SK-N-SH (cell line): ENCODE results near the gene NECTIN1.

Source experiments
- ELF1 ChIP-seq: IDR thresholded peaks from 2 replicates; pipeline ENCODE4 v1.4.0; 2012
- EP300 ChIP-seq, 2 experiments: IDR thresholded peaks; 2 replicates each; pipeline versions ENCODE4 v1.4.0 to v1.6.1; 2012; ENCODE audit warnings: borderline replicate concordance in 1 of 2, low read depth in 1 of 2, low read length in 1 of 2
- GATA2 ChIP-seq: sonication (generic); formaldehyde crosslinking; IDR thresholded peaks from 2 replicates; pipeline ENCODE4 v1.5.0; 2020; ENCODE audit warnings: mild to moderate bottlenecking, missing genetic modification reagents
- NFIC ChIP-seq: IDR thresholded peaks from 2 replicates; pipeline ENCODE4 v1.4.0; 2012; ENCODE audit warnings: borderline replicate concordance
- POLR2AphosphoS5 ChIP-seq: IDR thresholded peaks from 2 replicates; pipeline ENCODE4 v1.6.1; 2012; ENCODE audit warnings: low read depth, low read length
- SIN3A ChIP-seq: IDR thresholded peaks from 2 replicates; pipeline ENCODE4 v1.6.1; 2012; ENCODE audit warnings: low read depth, mild to moderate bottlenecking, low read length, moderate library complexity, borderline replicate concordance
- TCF12 ChIP-seq: IDR thresholded peaks from 2 replicates; pipeline ENCODE4 v1.4.0; 2012
- TEAD4 ChIP-seq: IDR thresholded peaks from 2 replicates; pipeline ENCODE4 v1.4.0; 2012; ENCODE audit warnings: mild to moderate bottlenecking, borderline replicate concordance; ENCODE audit not compliant: insufficient read depth
- YY1 ChIP-seq: IDR thresholded peaks from 2 replicates; pipeline ENCODE4 v1.4.0; 2012; ENCODE audit warnings: low read depth, mild to moderate bottlenecking
- TF ChIP-seq, protein P1 (sequence below): fragments of 200-600 bp; sonication (generic); IDR thresholded peaks from 2 replicates; pipeline ENCODE4 v1.6.1; 2017; ENCODE audit warnings: antibody characterized with exemption, mild to moderate bottlenecking, moderate library complexity

DNA sequence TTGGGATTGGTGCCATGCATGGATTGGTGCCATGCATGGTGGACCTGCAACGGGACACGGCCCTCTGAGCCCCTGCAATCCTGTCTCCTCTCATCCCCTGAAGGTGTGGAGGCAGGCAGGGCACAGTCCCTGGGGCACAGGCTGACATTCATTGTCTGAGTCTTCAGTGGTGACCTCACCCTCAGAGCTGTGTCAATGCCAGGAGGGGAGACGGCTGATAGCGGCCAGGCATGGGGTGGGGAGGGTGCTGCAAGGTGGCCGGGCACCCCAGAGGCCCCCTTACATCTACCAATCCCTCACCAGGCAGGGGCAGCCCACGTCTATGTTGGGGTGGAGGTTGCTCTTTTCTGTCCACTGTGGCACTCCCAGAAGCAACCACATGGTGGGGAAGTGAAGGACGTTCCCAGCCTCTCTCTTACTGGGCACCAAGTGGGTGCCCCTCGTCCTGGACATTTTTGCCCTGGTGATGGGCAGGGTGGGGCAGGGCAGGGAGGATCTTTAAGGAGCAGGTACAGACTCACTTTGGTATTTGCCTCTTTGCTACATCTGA is 47.6 kb downstream of the NECTIN1 start:
- TF ChIP-seq TEAD4 (no peak), POLR2AphosphoS5 (no peak), EP300 (IDR thresholded peaks at IDR 0.05; ENCODE audit: borderline replicate concordance in 1 of 2, low read depth in 1 of 2, low read length in 1 of 2) (no peak), SIN3A (no peak), NFIC (no peak), TCF12 (no peak), GATA2 (CRISPR knock-in tag) (no peak), YY1 (no peak), ELF1 (no peak)
- TF ChIP-seq, protein P1, sequence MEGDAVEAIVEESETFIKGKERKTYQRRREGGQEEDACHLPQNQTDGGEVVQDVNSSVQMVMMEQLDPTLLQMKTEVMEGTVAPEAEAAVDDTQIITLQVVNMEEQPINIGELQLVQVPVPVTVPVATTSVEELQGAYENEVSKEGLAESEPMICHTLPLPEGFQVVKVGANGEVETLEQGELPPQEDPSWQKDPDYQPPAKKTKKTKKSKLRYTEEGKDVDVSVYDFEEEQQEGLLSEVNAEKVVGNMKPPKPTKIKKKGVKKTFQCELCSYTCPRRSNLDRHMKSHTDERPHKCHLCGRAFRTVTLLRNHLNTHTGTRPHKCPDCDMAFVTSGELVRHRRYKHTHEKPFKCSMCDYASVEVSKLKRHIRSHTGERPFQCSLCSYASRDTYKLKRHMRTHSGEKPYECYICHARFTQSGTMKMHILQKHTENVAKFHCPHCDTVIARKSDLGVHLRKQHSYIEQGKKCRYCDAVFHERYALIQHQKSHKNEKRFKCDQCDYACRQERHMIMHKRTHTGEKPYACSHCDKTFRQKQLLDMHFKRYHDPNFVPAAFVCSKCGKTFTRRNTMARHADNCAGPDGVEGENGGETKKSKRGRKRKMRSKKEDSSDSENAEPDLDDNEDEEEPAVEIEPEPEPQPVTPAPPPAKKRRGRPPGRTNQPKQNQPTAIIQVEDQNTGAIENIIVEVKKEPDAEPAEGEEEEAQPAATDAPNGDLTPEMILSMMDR: 0 out of 2 replicates have a peak, but pooled peaks have one; percentile 17
